ENCODE results near the gene HPCAL4.

The HPCAL4 gene

DNA sequence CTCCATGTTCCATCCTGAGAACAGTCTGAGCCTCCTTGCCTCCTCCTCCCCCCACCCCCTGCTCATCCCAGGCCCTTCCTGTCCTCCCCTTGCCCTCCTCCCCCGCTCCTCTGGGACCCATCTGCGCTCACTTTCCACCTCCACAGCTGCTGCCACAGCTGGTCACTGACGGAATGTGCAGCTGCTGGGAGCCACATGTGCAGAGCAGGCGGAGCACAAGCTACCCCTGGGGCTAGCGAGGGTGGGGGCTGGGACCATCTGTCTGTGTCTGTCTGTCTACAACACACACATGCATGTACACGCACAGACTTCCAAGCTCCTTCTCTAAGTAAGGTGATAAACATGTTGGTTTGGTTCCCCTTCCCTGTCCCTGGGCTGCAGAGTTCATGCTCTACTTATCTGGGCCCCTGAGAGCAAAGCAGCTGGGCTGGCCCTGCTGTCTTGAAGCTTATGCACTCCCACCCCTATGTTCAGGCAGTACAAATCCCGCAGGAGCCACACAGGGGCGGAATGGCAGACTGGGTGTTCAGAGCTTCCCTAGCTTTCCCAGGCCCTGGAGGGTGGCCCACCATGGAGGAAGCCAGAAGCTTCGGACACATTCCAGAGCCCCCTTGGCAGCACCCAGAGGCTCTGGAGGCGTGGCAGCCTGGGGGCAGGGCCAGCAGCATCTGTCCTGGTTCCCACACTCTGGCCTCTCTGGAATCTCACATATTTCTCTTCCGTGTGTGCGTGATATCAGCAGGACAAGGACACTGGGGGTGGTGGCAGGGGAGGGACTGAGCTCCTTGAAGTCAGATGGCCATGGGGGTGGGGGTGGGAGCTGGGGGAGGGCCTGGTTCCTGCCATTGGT, 44.8 kb downstream of the HPCAL4 start:
- no peak for DNase-seq

DNA sequence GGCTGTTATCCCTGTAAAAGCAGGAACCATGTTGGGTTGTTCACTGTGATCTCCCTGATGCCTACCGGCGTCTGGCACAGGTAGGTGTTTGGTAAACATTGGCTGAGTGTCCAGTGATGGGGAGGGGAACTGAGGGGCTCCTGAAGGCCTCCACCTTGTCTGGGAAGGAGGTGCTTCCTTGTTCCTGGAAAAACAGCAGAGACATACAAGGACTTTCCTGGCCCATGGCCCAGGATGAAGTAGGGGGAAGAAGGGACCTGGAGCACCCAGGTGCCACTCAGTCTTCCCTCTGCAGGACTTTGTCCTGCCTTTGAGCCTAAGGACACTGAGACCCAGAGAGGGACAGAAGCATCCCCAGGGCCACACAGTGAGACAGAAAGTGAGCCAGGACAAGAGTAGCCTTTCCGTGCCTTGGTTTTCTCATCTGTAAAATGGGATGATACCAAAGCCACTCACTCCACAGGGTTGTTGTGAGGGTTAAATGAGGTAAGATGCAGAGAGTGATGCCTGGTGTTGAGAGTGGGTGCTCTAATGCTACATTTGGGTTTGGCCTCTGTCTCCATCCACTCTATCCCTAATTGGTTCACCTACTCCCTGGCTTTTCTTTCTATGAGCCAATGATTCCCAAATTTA, 45.7 kb downstream of the HPCAL4 start:
- DNase-seq, result no peak

DNA sequence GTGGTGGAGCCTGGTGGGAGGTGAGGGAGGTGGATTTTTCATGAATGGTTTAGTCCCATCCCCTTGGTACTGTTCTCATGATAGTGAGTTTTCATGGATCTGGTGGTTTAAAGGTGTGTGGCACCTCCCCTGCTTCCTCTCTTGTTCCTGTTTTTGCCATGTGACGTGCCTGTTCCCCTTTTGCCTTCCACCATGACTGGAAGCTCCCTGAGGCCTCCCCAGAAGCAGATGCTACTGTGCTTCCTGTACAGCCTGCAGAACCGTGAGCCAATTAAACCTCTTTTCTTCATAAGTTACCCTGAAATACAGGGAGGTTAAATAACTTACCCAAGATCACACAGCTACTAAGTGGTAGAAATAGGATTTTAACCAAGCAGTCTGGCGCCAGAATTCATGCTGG, 47.5 kb downstream of the HPCAL4 start:
- no peak for DNase-seq

DNA sequence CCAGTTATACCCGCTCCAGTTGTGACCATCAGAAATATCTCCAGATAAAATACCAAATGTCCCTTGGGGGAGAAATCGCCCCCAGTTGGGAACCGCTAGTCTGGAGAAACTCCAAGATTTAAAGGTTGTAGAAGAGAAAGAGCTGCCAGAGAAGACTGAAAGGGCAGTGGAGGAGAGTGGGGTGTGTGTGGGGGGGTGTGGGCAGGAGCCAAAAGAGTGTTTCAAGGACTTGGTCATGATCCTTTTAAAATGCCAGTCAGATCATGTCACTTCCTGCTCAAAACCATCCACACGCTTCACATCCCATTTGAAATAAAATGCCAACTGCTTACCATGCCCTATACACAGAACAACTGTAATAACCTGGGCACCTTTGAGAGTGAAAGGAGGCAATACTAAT, 48.4 kb downstream of the HPCAL4 start:
- DNase-seq, result no peak

DNA sequence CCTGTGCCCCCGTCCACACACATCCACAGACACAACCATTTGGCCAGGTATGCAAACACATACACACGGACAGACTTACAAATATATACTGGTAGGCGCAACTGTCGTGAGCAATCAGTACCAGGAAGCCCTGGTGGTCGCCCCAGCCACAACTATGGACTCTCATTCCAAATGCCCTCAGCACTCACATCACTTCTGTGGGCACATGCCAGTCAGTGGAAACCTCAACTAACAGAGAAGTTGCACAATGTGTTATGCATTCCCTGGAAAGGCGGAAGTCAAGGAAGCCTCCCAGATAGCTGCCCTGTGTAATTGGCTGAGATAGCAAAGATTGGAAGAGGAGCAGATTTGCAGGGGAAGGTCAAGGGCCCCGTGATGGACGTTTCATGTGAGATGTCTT, 50.4 kb downstream of the HPCAL4 start:
- DNase-seq, result no peak

DNA sequence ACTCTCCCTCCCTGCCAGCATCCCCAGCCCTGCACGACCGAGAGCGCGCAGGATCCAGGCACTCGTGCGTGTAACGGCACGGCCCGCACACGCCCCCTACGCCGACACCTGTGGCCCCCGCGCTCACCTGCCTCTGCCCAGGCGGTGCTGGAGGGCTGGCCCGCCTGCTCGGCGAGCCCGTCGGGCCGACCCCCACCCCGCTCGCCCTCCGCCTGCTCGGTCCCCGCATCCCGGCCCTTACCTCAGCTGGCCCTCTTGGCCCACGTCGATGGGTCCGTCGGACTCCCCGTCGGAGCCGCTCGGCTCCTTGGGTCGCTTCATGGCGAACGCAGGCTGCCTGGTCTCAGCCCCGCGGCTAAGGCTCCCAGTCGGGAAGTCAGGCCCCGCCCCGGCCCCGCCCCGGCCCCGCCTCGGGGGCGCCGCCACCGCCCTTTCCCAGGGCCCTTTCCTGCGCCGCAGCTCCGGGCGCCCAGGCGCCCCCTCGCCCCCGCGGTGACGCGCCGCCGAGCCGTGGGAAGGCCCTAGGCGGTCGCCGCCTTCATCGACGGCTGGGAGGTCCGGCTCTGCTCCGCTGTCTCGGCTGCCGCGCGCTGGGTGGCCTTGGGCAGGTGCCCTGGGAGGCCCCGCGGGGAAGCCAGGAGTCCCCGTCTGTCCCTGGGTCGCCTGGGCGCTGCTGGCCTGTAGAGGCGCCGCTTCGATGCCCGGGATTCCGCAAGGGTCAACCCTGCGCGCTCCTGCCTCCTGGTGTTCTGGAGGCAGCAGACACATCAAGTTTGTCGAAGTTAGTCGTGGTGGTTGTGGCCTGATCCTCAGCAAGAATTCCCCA, 51.7 kb downstream of the HPCAL4 start, which contains the start of gene HEYL:
Gene HEYL, minus strand, starts transcription at position 339 of the 826 bp plus-strand sequence. Its CDS starts 18 bp downstream, at position 321.
- DNase-seq, result no peak

DNA sequence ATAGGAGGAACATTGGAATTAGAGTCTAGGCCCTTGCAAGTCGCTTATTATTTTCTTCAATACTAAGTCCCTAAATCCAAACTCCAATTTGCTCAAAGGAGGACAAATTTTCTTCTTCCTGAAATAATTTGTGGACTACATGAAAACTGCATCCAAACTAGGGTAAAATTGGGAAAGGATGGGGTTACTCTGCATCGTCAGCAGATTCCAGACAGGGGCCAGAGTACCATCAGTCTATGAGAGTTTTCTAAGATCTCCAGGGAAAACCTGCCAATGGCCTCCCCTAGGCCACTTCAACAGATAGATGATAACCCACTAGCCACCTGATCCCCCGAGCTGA, 52.3 kb downstream of the HPCAL4 start:
- DNase-seq, result no peak

DNA sequence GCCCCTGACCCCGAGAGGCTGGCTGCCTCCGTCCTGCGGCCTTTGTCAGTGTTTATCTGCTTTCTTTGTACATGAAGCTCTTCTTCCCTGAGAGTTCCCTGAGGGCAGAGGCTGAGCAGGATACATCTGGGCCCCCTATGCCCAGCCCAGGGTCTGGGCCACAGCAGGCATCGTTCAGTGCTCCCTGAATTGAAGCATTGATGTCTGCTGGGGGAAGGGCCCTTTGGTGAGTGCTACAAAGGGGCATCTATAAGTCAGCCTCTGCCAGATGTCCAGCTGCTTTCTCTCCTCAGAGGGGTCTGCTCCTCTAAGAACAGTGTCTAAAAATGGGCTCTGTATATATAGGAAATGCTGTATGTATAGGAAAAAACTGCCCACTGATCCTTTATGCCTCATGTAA, 53.9 kb downstream of the HPCAL4 start:
- DNase-seq, result no peak

DNA sequence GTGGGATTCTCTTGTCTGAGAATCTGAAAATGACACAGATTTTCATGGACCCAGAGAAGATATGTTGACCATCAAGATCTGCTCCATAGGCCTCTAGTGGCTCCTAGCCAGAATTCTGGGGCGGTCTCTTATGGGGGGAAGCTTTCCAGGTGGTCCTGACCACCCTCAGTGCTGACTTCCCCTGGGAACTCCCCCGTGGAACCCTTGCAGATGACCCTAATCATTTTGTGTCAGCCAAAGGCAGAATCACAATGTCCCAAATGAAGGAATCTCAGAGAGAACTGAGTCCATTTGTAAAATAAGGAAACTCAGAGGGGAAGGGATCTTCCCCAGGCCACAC, 55.4 kb downstream of the HPCAL4 start:
- DNase-seq, result no peak

DNA sequence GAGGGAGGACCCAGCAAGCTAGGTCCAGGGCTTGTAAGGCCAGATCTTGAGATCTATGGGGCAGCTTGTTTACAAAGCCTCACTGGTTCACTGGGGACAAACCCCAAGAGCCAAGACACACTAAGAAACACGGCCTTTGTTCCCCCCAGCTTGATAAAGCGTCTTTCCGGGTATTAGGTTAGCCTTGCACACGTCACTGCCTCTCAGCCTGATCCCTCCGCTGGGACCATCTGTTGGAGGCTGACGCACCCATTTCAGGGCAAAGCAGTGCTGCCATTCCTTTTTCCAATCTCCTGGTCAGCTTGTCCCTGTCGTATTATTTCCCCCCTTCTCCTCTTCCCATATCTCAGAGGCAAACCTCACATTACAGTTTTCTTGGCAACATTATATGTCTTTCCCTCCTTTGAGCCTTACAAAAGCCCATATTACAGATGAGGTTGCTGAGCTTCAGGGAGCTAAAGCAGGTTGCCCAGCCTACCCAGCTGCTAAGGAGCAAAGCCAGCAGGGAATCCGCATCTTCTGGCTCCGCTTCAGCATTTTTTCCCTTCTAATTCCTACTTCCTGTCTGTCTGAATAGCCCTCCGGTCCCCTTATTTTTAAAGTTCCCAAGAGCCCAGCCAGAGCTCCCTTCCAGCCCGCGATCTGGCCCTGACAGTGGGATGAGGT, 55.9 kb downstream of the HPCAL4 start:
- DNase-seq, result no peak

DNA sequence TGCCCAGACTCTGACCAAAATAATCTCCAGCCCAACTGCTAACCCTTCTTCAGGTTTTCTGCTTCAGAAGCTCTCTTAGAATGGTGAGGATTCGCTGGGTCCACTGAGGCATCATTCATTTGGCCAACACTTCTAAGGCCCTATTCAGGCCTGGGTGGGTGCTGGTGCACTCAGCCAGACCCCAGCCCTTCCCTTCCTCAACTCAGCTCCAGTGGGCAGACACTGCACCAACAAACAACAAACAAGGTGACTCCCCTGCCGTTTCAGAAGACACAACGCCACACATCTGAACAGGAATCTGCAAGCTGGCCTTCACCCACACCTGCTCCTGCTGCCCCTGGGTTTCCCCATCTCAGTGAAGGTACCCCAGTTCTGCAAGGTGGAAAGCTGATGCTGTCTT, 57.8 kb downstream of the HPCAL4 start:
- no peak for DNase-seq

DNA sequence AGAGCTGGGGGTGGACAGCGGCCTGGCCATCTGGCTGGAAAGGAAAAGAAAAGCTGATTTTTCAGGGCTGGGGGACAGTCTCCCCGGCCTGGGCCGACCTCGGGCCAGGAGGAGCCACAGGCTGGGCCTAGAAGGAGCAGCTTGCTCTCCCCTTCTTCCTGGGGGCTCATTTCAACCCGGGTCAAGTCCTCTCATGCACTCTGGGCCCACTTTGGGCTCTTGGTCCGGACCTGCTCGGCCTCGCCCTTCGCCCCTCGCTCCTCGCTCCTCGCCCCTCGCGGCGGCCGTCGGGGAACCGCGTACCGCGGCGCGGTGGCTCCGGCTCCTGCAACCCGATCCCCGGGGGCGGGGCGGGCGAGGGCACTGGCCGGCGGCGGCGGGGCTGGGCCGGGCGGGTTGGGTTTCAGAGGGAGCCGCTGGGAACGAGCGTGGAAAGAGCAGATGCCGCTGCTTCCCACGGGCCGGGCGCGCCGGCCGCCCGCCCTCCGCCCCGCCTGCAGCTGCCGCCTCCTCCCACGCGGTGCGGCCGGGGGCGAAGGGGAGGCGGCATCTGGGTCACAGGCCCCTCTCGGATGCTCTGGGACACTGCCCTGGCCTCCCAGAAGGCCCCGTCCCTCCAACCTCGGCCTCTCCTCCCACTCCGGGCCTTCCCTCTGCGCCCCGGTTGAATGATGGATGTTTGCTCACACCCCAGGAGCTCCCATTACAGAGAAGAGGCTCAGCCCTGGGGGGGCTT, 58.4 kb downstream of the HPCAL4 start:
- no peak for DNase-seq

DNA sequence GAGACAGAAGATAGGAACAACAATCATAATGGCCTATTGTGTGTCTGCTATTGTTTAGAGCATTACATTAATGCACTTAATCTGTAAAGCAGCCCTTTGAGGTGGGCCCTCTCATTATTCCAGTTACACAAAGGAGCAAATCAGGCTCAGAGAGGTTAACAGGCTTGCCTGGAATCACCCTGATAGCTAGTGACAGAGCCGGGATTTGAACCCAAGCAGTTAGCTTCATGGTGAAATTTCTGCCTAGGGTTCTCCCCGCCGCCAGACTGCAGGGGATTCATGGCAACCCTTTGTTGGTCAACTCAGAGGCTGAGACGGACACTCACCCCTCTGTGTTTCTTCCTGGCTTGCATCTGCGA, 58.9 kb downstream of the HPCAL4 start:
- no peak for DNase-seq

DNA sequence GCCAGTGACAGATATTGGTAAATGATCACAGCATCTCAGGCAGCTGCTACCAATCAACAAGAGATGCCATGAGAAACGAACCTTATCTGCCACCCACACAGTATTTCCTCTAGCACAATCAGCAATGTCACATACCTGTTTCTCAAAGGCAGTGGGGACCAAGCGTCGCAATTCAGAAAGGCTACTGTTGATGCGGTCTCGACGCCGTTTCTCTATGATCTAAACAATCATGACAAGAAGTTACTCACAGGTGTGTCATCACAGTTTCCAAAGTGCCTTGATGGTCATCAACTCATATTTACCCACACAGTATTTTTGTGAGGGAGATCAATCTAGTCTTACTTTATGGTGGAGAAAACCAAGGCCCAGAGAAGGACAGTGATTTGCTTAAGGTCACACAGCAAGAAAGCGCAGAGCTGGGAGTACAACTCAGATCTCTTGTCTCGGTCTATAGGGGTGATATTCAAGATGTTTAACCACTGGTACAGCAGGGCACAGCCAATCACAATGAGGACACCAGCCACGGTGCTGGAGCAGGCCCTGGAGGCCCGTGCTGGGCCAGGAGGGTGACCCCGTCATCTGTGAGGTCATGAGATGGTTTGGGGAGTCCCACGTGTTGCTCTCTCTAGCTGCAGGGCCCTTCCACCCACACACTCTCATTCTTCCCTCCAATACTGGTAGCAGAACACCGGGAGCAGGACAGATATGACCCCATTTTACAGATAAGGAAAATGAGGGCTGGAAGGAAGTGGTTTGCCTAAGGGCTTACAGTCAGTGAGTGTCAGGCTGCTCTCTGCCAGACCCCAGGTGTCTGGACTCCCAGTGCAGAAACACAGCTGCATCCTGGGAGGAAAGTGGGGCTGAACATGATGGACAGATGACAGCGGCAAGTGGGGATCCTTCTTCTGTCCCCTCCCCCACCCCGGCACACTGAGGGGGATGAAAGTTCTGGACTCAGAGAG, 59.6 kb downstream of the HPCAL4 start:
- no peak for DNase-seq

DNA sequence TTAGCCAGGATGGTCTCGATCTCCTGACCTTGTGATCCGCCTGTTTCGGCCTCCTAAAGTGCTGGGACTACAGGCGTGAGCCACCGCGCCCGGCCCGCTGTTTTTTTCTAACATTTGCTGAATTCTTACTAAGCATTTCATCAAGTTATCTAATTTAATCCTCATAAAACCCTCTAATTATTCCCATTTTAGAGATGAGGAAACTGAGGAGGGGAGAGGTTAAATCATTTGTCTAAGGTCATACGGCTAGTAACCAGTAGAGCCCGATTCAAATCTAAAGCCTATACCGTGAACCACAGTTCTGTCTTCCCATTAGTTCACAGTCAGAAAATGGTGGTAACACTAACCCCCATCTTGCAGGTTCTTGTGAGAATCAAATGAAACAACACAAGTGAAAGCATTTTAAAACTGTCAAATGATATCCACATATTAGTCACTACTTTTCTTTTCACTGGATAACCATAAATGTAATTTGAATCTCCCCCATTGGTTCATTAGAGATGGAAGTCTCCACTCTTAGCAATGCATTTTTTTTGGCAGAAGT, 62.4 kb downstream of the HPCAL4 start:
- DNase-seq, result no peak
